Embryonic facial prominence (tissue), 1 donor: ENCODE measurements around the gene PDE4B.

Experiments used
- DNase-seq: peaks from one replicate; pipeline ENCODE4 v3.0.0-alpha.2; 2016; ENCODE audit errors: extremely low spot score

PDE4B gene

GRCh38 chr1:66359815-66360214 is 567.1 kb downstream of the PDE4B start:
- no peak for DNase-seq

DNA sequence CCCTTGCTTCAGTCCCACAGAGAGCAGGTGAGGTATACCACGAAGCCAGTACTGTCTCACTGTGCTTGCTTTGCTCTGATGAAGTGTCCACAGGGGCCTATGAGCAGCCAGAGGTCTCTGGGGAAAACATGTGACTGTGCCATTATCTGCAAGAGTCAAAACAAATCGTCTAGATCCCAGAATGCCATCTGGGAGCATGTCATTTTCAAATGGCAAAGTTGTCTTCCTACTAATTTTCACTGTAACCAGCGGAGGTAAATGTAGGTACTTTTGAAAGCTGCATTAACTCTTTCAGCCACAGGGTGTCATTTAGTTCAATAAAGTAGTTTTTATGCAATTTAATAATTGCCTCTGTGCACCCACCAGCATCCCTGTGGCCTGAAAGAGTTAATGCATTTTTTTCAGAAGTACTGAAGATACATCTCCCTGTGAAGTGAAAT is 567.6 kb downstream of the PDE4B start:
- DNase-seq = no peak

- no peak for DNase-seq
These were observed 572.1 kb downstream of the PDE4B start for GRCh38 chr1:66364578-66365391.

DNA sequence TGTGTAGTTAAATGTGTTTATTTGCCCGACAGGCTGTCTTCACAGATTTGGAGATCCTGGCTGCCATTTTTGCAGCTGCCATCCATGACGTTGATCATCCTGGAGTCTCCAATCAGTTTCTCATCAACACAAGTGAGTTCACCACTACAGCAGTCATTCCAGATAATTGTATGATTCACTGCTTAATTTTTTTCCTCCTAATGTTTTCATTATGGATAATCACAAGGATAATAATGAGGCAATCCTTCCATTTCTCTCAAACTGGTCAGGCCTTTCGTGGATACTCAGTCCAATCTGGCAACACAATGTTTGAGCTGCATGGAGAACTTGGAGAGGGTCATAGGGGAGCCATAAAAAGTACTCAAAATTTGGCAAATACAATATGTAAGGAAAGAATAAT is 572.9 kb downstream of the PDE4B start:
- DNase-seq = no peak

- DNase-seq = no peak
These were observed 573.9 kb downstream of the PDE4B start for GRCh38 chr1:66366634-66367033.

GRCh38 chr1:66367369-66367768 is 574.7 kb downstream of the PDE4B start:
- DNase-seq = no peak

GRCh38 chr1:66368261-66368660 is 575.6 kb downstream of the PDE4B start:
- DNase-seq = no peak

- no peak for DNase-seq
These were observed 577.8 kb downstream of the PDE4B start for GRCh38 chr1:66370462-66370971.

GRCh38 chr1:66371233-66372005 is 578.7 kb downstream of the PDE4B start:
- DNase-seq = no peak

GRCh38 chr1:66372522-66373101 is 579.9 kb downstream of the PDE4B start:
- DNase-seq = no peak

DNA sequence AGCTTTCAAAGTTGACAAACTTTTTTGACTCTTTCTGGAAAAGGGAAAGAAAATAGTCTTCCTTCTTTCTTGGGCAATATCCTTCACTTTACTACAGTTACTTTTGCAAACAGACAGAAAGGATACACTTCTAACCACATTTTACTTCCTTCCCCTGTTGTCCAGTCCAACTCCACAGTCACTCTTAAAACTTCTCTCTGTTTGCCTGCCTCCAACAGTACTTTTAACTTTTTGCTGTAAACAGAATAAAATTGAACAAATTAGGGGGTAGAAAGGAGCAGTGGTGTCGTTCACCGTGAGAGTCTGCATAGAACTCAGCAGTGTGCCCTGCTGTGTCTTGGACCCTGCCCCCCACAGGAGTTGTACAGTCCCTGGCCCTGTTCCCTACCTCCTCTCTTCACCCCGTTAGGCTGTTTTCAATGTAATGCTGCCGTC is 580.5 kb downstream of the PDE4B start:
- no peak for DNase-seq

DNA sequence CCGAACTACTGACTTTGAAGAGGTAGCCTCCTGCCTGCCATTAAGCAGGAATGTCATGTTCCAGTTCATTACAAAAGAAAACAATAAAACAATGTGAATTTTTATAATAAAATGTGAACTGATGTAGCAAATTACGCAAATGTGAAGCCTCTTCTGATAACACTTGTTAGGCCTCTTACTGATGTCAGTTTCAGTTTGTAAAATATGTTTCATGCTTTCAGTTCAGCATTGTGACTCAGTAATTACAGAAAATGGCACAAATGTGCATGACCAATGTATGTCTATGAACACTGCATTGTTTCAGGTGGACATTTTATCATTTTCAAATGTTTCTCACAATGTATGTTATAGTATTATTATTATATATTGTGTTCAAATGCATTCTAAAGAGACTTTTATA is 581.5 kb downstream of the PDE4B start:
- DNase-seq = no peak

- DNase-seq = no peak
These were observed 581.9 kb downstream of the PDE4B start for GRCh38 chr1:66374561-66375111.

DNA sequence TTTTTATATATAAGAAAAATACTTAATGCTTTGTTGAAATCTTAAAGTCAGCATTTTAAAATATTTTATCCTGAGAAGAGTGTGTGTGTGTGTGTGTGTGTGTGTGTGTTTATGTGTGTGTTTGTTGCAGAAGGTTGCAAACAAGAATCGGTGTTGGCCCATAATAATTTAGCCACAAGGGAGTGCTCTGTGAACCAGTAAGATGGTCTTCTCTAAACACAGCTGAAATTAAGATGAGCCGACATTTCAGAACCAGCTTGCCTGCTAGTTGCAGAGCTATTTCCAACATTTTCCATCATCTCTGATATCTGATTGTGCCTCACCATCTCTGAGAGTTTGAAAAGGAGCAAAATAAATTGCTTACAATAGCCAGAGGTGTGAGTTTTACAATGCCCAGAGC is 582.4 kb downstream of the PDE4B start:
- DNase-seq = no peak

DNA sequence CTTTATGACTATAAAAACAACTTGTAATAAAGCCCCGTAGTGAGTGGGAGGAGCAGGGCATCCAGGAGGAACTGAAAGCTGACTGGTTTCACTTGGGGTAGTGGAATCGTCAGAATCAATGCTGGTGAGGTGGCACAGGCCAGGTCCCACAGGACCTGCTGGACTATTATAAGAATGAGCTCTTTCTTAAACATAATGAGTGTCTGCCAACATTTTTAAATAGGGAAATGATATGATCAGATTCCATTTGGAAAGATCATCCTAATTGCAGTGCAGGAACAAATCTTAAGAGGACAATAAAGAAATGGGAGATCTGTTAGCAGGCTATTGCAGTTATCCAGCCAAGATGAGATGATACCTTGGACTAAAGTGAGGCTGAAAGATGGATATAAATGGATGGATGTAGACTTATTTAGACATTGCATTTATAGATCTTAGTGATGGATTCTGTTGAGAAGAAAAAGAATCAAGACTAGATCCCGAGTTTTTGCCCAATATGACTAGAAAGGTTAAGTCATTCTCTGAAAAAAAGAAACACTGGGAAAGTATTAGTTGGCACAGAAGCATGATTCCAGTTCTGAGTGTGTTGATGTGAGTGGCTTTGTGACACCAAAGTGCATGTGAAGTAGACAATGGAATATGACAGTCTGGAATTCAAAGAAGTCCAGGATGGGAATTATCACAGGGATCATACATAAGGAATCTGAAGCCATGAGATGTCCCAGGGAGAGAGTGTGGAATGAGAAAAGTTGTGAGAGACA is 587.9 kb downstream of the PDE4B start:
- no peak for DNase-seq

DNA sequence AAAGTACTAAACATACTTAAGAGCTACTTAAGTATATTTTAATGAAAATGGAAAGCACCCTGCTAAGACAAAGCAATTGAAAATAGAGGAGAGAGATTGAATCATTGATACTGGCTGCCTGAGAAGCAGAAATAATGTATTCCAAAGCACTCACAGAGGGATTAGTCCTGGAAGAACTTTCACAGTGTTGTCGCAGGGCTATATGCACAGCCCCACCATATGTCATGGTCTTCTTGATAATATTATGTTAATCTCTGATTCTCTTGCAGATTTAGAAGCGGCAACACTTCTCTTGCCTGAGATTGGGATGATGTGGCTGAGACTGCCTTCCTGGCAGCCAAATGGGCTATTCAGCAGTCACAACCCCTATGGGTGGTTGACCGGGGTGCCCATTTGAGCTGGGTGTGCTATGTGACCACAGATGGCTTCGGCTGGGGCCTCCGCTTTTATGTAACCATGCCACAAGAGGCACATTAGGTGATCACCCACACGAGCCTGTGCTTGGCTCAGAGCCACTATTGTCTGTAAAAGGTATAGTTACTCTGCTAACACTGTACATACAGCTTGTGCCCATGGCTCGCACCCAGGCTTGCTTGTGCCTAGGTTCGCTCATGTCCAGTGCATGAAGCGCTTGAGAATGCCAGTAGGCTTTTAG is 589.1 kb downstream of the PDE4B start:
- no peak for DNase-seq

GRCh38 chr1:66383168-66383567 is 590.5 kb downstream of the PDE4B start:
- no peak for DNase-seq

GRCh38 chr1:66383611-66384010 is 590.9 kb downstream of the PDE4B start:
- no peak for DNase-seq

DNA sequence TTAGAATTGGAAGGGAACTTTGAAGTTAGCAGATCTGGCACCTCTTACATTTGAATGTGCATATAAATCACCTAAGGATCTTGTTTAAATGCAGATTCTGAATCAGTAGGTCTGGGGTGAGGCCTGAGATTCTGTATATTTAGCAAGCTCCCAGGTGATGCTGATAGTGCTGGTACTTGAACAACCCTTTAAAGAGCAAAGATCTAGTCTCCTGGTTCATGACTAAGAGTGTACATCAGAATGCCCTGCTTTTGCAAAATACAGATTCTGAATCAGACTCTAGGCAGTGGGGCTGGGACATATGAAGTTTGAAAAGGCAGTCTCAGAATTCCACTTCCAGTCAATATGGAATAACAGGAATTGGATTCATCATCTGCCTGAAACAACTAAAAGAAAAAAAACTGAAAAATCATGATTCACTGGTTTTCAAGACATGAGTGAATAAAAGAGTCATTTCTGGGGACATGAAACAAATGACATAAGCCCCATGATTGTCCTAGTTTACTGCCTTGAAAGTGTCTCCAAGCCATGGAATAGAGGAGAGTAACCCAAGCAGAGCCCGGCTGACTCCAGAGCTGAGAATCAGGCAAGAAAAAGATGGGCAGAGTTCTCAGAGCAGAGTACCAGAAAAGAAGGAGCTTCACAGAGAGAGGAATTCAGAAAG is 591.7 kb downstream of the PDE4B start:
- no peak for DNase-seq

DNA sequence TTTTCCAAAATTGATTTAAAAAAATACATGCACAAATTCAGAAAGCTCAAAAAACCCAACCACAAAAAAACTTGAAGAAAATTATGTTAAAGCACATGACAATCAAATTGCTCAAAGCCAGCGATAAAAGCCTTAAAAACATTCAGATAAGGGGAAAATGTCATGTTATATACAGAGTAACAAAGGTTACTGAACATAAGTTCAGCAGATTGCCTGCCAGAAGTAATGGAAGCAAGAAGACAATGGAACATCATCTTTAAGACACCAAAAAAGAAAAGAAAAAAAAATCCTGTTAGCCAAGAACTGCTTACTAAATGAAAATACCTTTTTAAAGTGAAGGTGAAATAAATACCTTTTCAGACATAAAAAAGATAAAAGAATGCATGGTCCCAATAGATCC is 594.0 kb downstream of the PDE4B start:
- DNase-seq = no peak
